Measurements from ENCODE around the gene THAP8. TPM values are rescaled to one million over a fixed set of nuclear protein-coding genes. Genes with fewer than 3 reads are reported as not detected.

THAP8 gene
- total RNA-seq, 1 experiment from 2014 or later, result 4.6 TPM

DNA sequence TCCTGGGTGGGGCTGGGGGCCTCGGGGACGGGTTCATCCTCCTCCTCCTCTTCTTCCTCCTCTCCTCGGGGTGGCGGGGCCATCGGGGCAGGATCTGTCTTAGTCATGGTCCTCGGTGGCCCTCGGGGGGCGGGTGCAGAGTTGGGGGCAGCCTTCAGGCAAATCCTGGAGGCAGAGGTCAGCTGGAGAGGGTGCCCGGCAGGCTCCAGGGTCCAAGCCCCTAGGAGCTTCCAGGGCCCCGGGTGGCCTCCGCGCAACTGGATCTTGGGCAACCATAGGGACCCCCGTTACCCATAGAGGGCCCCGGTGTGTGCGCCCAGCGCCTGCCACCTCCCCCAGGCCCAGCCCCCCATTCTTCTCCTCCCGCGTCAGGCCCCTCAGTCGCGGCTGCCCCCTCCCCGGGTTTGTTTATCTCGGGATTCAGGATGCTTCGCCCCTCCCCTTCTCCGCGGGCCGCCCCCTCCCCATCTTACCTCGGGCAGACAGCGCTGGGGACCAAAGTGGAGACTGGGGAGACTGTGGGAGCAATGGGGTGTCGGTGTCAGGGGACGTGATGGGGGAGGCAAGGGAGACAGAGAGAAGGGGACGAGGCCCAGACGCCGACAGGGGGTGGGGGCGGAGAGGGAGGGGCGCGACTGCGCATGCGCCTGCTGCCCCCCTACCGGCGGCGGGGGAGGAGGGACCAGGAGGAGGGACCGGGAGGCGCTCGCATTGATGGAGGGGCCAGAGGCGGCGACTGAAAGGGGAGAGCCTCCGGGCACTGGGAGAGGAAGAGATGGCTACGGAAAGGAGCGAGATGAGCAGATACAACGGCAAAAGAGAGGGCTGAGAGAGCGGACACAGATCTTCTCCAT is 21.6 kb downstream of the THAP8 start, which contains the start of gene CLIP3:
TSS of gene CLIP3 (minus strand) at position 623 of the 854 bp plus-strand sequence. CDS start at position 107, 516 bp downstream.
- Histone ChIP-seq H3K36me3 (ENCODE audit: insufficient read depth, low read length, poor library complexity, severe bottlenecking) (no peaks in the 10 kb centered on the region), H3K9me3 (ENCODE audit: low read depth, low read length, poor library complexity, severe bottlenecking) (no peaks in the 10 kb centered on the region), H3K4me3 (ENCODE audit: low read depth, low read length, poor library complexity, severe bottlenecking) (peak within 1 kb of the TSS; percentile 82), H3K27me3 (replicated peaks; ENCODE audit: insufficient read depth, low read depth, low read length, poor library complexity) (no peaks in the 10 kb centered on the region), H3K4me1 (ENCODE audit: insufficient read depth, low read length, poor library complexity, severe bottlenecking) (no peaks in the 10 kb centered on the region), H3K27ac (ENCODE audit: low read depth, low read length, poor library complexity, severe bottlenecking) (peak within 1 kb of the TSS; percentile 33)
- no TSS peak for BruUV-seq (replicated peaks)
- ChIA-PET POLR2A (ENCODE audit: low non-redundant PET) (no interaction called here), CTCF (no interaction called here)
- peak; percentile 81 for DNase-seq (ENCODE audit: low spot score)
- intact Hi-C loops (cut with micrococcal nuclease; ENCODE audit: unreplicated experiment), result no loop called here
- TF ChIP-seq EZH2 (IDR thresholded peaks at IDR 0.05; ENCODE audit: borderline replicate concordance, low read depth, low read length, poor library complexity, severe bottlenecking), result no peak
- TF ChIP-seq, protein P1, sequence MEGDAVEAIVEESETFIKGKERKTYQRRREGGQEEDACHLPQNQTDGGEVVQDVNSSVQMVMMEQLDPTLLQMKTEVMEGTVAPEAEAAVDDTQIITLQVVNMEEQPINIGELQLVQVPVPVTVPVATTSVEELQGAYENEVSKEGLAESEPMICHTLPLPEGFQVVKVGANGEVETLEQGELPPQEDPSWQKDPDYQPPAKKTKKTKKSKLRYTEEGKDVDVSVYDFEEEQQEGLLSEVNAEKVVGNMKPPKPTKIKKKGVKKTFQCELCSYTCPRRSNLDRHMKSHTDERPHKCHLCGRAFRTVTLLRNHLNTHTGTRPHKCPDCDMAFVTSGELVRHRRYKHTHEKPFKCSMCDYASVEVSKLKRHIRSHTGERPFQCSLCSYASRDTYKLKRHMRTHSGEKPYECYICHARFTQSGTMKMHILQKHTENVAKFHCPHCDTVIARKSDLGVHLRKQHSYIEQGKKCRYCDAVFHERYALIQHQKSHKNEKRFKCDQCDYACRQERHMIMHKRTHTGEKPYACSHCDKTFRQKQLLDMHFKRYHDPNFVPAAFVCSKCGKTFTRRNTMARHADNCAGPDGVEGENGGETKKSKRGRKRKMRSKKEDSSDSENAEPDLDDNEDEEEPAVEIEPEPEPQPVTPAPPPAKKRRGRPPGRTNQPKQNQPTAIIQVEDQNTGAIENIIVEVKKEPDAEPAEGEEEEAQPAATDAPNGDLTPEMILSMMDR (conservative IDR thresholded peaks at IDR 0.05; ENCODE audit: low read depth, low read length), result no peak; the same call in 1 of the 2 replicates

DNA sequence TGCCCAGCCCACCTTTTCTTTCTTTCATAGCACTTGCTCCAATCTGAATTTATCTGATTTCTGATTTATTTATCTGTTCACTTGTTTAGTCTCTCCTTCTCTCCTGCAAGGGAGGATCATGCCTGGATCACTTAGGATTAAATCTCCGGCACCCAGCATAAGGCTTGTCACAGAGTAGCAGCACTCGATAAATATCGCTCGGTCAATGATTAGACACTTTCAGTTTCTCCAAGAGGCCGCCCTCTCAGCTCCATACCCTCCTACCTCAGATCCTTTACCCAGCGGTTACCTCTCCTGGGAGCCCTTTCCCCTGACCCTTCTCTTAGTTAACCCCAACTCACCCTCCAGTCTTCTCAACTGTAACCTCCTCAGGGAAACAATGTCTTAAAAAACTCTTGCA is 22.8 kb downstream of the THAP8 start:
- Histone ChIP-seq H3K27me3 (replicated peaks; ENCODE audit: insufficient read depth, low read depth, low read length, poor library complexity) (no peaks in the 10 kb centered on the region), H3K27ac (ENCODE audit: low read depth, low read length, poor library complexity, severe bottlenecking) (no peak overlapping the region), H3K4me3 (ENCODE audit: low read depth, low read length, poor library complexity, severe bottlenecking) (no peak overlapping the region), H3K36me3 (ENCODE audit: insufficient read depth, low read length, poor library complexity, severe bottlenecking) (no peaks in the 10 kb centered on the region), H3K4me1 (ENCODE audit: insufficient read depth, low read length, poor library complexity, severe bottlenecking) (no peaks in the 10 kb centered on the region), H3K9me3 (ENCODE audit: low read depth, low read length, poor library complexity, severe bottlenecking) (no peaks in the 10 kb centered on the region)
- POLR2A ChIA-PET (ENCODE audit: low non-redundant PET), result no interaction called here
- TF ChIP-seq, protein P1 (conservative IDR thresholded peaks at IDR 0.05; ENCODE audit: low read depth, low read length), result no peak
- no peak for TF ChIP-seq EZH2 (IDR thresholded peaks at IDR 0.05; ENCODE audit: borderline replicate concordance, low read depth, low read length, poor library complexity, severe bottlenecking)
- no TSS peak for BruUV-seq (replicated peaks)
- DNase-seq (ENCODE audit: low spot score), result no peak
- CTCF ChIA-PET, result no interaction called here
- intact Hi-C loops (cut with micrococcal nuclease; ENCODE audit: unreplicated experiment), result no loop called here

DNA sequence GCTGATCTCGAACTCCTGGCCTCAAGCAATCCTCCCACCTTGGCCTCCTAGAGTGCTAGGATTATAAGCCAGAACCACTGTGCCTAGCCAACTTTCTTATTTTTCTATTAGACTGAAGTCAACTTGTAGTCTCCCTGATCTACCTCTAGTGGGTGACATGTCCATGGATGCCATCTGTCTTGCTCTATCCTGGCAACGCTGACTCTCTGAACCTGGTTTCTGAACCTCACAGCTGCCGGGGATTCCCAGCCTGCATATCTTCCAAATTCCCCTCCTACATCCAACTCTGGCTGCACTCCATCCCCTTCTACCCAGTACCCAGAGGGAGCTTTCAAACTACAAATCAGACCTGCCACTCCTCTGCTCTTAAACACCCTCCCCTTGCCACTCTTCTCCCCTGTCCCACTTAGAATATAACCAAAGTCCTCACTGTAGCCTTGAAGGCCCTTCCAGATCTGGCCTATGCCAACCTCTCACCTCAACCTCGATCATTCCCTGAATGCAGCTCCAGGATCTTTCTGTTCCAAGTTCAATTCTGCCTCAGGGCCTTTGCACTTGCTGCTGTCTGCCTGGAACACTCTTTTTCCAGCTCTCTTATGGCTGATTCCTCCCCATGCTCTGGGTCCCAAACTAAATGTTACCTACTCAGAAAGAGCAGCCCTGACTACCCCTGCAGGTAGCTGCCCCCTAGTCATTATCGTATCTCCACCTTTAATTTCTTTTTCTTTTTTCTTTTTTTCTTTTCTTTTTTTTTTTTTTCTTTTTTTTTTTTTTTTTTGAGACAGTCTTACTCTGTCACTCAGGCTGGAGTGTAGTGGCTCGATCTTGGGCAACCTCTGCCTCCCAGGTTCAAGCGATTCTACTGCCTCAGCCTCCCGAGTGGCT is 23.6 kb downstream of the THAP8 start:
- CTCF ChIA-PET, result no interaction called here
- no peak overlapping the region for H3K27ac ChIP-seq (ENCODE audit: low read depth, low read length, poor library complexity, severe bottlenecking)
- no peaks in the 10 kb centered on the region for H3K27me3 ChIP-seq (replicated peaks; ENCODE audit: insufficient read depth, low read depth, low read length, poor library complexity)
- no peak for DNase-seq (ENCODE audit: low spot score)
- no peaks in the 10 kb centered on the region for H3K36me3 ChIP-seq (ENCODE audit: insufficient read depth, low read length, poor library complexity, severe bottlenecking)
- no peak for TF ChIP-seq EZH2 (IDR thresholded peaks at IDR 0.05; ENCODE audit: borderline replicate concordance, low read depth, low read length, poor library complexity, severe bottlenecking)
- TF ChIP-seq, protein P1 (conservative IDR thresholded peaks at IDR 0.05; ENCODE audit: low read depth, low read length), result 0 out of 2 replicates have a peak, but pooled peaks have one; percentile 15
- H3K4me3 ChIP-seq (ENCODE audit: low read depth, low read length, poor library complexity, severe bottlenecking), result no peak overlapping the region
- POLR2A ChIA-PET (ENCODE audit: low non-redundant PET), result no interaction called here
- no TSS peak for BruUV-seq (replicated peaks)
- intact Hi-C loops (cut with micrococcal nuclease; ENCODE audit: unreplicated experiment), result no loop called here
- no peaks in the 10 kb centered on the region for H3K9me3 ChIP-seq (ENCODE audit: low read depth, low read length, poor library complexity, severe bottlenecking)
- no peaks in the 10 kb centered on the region for H3K4me1 ChIP-seq (ENCODE audit: insufficient read depth, low read length, poor library complexity, severe bottlenecking)

All from A673 (cell line).